Esophagus (tissue), 2 donors: ENCODE results near the gene CLC. TPM values are rescaled to one million over a fixed set of nuclear protein-coding genes. Genes with fewer than 3 reads are reported as not detected.

Source experiments
- H3K27ac ChIP-seq, 2 donors: one replicate each; pipeline ENCODE4 v1.5.1; 2013; ENCODE audit warnings: low read depth in 2 of 2, mild to moderate bottlenecking in 2 of 2, inconsistent platforms in 1 of 2, low read length in 1 of 2, moderate library complexity in 1 of 2
- H3K27me3 ChIP-seq, 2 donors: one replicate each; pipeline ENCODE4 v1.6.1; 2013; ENCODE audit warnings: low read length in 2 of 2, control low read depth in 1 of 2, mild to moderate bottlenecking in 1 of 2; ENCODE audit not compliant: insufficient read depth in 2 of 2, control insufficient read depth in 1 of 2
- H3K36me3 ChIP-seq, 2 donors: one replicate each; pipeline ENCODE4 v1.6.1; 2013; ENCODE audit warnings: low read length in 1 of 2; ENCODE audit not compliant: control insufficient read depth in 2 of 2, insufficient read depth in 2 of 2
- H3K4me1 ChIP-seq, 2 donors: one replicate each; pipeline ENCODE4 v1.6.1; 2013; ENCODE audit warnings: low read length in 1 of 2; ENCODE audit not compliant: control insufficient read depth in 2 of 2, insufficient read depth in 2 of 2
- H3K4me3 ChIP-seq, 2 donors: one replicate each; pipeline ENCODE4 v1.5.1; 2013; ENCODE audit warnings: low read length in 2 of 2, mild to moderate bottlenecking in 2 of 2, low read depth in 1 of 2, moderate library complexity in 1 of 2
- H3K9me3 ChIP-seq, 2 donors: one replicate each; pipeline ENCODE4 v1.6.1; 2013; ENCODE audit warnings: mild to moderate bottlenecking in 2 of 2, low read depth in 1 of 2, low read length in 1 of 2, moderate library complexity in 1 of 2; ENCODE audit not compliant: control insufficient read depth in 2 of 2, insufficient read depth in 1 of 2
- WGBS, 2 donors: extraction: QIAGEN DNeasy Blood & Tissue Kit; methylation state at CpG; one replicate each; pipeline ENCODE4 v1.1.7; 2013; 5-methylcytosine and 5-hydroxymethylcytosine counted together
- polyA plus RNA-seq, 2 donors: library from polyadenylated mRNA; stranded (reverse); fragments of 200-250 nt; gene quantifications; one replicate each; pipeline ENCODE4 v1.2.3, GENCODE V29; 2013
- donor health status: healthy with polysubstance abuse.
- donor health status: Bipolar disorder and iron deficiency.

The CLC gene
- polyA plus RNA-seq, 2 donors: not detected

DNA sequence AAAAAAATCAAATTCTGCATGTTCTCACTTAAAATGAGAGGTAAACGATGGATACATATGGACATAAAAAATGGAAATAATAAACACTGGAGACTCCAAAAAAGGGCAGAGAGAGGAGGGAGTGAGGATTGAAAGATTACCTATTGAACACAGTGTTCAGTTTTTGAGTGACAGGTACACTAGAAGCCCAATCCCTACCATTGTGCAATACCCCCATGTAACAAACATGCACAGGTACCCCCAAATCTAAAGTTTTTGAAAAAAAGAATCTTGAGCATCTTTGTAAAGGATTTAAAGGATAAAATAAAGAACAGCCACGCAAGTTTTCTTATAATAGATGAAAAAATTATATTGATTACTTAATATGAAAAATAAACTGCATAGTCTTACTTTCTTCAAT lies 16.7 kb upstream of the CLC start:
- Histone ChIP-seq H3K4me3 (no peak overlapping the region), H3K36me3 (no peaks in the 10 kb centered on the region), H3K9me3 (no peaks in the 10 kb centered on the region), H3K4me1 (no peaks in the 10 kb centered on the region), H3K27ac (no peak overlapping the region), H3K27me3 (no peaks in the 10 kb centered on the region)
- WGBS, 2 donors: 79 to 81% methylated on average over 2 of the region's 2 CpGs

DNA sequence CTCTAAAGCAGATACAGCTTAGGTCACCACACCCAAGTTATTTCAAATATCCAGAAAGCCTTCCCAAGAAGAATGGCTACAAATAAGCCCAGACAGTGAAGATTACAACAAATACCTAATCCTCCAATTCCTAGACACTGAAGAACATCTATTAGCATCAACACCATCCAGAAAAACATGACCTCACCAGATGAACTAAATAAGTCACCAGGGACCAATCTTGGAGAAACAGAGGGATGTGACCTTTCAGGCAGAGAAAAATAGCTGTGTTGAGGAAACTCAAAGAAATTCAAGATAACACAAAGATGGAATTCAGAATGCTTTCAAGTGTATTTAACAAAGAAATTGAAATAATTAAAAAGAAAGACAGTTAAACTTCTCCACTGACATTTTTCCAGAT lies 15.0 kb upstream of the CLC start:
- no peaks in the 10 kb centered on the region for H3K4me1 ChIP-seq
- H3K4me3 ChIP-seq: no peak overlapping the region
- H3K27ac ChIP-seq: no peak overlapping the region
- no peaks in the 10 kb centered on the region for H3K36me3 ChIP-seq
- no peaks in the 10 kb centered on the region for H3K27me3 ChIP-seq
- no peaks in the 10 kb centered on the region for H3K9me3 ChIP-seq

DNA sequence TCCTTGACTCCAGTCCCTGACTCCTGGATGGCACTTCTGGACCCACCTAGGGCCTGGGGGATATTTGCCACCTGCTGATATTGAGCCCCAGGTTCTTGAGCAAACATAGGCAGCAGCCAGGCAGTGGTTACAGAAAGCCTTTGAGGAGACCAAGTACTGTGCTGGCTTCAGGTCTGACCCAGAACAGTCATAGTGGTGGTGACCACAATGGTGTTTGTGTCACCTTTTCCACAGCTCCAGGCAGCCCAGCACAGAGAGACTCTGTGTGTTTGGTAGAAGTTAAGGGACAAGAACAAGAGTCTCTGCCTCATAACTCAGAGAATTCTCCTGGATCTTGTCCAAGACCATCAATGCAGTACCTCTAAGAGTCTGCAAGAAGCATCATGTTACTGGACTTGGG lies 14.6 kb upstream of the CLC start:
- Histone ChIP-seq H3K4me1 (no peaks in the 10 kb centered on the region), H3K36me3 (no peaks in the 10 kb centered on the region), H3K27me3 (no peaks in the 10 kb centered on the region), H3K27ac (no peak overlapping the region), H3K4me3 (no peak overlapping the region), H3K9me3 (no peaks in the 10 kb centered on the region)

DNA sequence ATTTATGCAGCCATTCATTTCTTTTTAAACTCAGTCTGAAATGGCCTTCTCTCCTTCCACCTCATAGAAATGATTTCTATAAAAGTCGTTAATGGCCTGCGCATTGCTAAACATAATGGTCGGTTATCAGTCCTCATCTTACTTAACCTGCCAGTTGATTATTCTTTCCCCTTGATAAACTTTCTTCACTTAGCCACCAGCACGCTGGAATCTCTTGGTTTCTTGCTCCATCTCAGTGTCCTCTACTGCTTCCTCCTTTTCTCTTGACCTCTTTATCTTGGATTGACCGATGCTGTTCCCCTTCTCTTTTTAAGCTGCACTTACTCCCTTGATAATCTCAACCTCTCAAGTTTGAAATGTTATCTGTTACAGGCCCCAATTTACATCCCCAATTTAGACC lies 12.2 kb upstream of the CLC start:
- no peaks in the 10 kb centered on the region for H3K27me3 ChIP-seq
- H3K36me3 ChIP-seq: no peaks in the 10 kb centered on the region
- no peak overlapping the region for H3K27ac ChIP-seq
- no peaks in the 10 kb centered on the region for H3K4me1 ChIP-seq
- no peaks in the 10 kb centered on the region for H3K9me3 ChIP-seq
- 81 to 82% methylated on average over 5 of the region's 5 CpGs for WGBS, 2 donors
- H3K4me3 ChIP-seq: no peak overlapping the region

DNA sequence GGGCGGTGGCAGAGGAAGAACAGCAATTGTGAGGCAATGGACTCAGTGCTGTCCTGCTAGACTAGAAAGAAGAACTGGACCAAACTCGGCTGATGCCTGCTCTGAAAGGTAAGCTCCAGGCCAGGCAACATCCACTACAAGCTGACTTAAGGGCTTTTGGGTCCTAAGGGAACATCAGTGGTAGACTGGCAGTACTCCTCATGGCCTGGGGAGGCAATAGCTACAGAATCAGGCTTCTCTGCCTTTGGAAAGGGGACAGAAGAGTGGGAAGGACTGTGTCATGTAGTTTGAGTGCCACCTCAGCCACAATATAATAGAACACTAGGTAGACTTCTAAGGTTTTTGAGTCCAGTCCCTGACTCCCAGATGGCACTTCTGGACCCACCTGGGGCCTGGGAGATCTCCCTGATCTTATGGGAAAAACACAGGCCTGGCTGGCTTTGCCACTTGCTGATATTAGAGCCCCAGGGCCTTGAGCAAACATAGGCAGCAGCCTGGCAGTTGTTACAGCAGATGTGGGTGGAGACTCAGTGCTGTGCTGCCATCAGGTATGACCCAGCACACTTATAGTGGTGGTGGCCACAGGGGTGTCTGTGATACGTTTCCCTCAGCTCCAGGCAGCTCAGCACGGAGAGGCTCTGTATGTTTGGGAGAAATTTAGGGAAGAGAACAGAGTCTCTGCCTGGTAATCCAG lies 9.2 kb upstream of the CLC start:
- H3K4me3 ChIP-seq: no peak overlapping the region
- 61 to 73% methylated on average over 4 of the region's 4 CpGs for WGBS, 2 donors

DNA sequence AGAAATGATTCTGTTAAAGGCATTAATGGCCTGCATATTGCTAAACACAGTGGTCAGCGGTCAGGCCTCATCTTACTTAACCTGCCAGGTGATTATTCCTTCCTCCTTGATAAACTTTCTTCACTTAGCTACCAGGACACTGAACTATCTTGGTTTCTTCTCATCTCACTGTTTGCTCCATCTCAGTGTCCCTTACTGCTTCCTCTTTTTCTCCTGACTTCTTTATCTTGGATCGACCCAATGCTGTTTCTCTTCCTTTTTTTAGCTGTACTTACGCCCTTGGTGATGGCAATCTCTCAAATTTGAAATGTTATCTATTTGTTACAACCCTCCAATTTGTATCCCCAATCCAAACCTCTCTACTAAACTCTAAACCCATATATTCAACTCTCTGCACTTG lies 7.8 kb upstream of the CLC start:
- 50 to 58% methylated on average over 3 of the region's 3 CpGs for WGBS, 2 donors
- no peaks in the 10 kb centered on the region for H3K27me3 ChIP-seq
- no peaks in the 10 kb centered on the region for H3K9me3 ChIP-seq
- no peaks in the 10 kb centered on the region for H3K4me1 ChIP-seq
- H3K27ac ChIP-seq: no peak overlapping the region
- H3K36me3 ChIP-seq: no peaks in the 10 kb centered on the region
- no peak overlapping the region for H3K4me3 ChIP-seq

More for the DNA sequence above, 9.2 kb upstream of the CLC start:
- Histone ChIP-seq H3K27me3 (no peaks in the 10 kb centered on the region), H3K27ac (no peak overlapping the region), H3K9me3 (no peaks in the 10 kb centered on the region), H3K4me1 (no peaks in the 10 kb centered on the region), H3K36me3 (no peaks in the 10 kb centered on the region)

DNA sequence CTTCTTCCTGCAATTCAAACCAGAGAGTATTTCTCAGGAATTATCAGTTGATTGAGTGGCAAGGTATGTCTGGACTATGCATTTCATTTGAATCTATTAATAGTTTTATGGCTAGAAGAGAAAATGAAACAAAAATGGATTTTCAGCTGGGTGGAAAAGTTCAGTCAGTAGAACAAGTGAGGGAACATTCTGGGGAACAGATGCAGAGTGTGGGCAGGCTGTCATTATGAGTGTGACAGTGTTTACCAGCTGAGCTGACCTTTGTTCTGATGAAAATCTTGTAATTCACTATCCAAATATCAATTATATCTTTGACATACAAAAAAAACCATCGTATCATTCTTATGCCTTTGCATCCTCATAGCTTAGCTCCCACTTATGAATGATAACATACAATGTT lies 2.6 kb upstream of the CLC start:
- Histone ChIP-seq H3K9me3 (no peaks in the 10 kb centered on the region), H3K27ac (no peak overlapping the region), H3K36me3 (no peaks in the 10 kb centered on the region), H3K4me1 (no peaks in the 10 kb centered on the region), H3K4me3 (no peak overlapping the region), H3K27me3 (no peaks in the 10 kb centered on the region)
- WGBS, 2 donors: 75 to 89% methylated on average over 1 of the region's 1 CpG

DNA sequence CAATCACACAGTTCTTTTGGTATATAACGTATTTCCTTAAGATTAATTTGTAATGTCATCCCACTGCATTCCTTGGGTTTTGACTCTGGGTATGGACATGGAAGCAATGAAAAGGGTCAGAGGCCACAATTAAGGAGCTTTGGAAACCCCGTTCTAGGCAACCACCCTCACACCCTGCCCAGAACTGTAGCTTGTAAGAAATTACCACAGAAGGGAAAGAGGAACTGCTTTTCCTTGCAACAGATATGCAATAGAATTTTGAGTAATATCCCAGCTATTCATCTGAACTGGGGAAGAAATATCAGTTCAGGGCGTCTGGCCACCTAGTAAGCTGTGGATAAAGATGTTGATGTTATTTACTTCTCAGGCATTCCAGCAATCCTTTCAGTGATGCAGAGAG lies 985 bp upstream of the CLC start:
- Histone ChIP-seq H3K4me1 (no peaks in the 10 kb centered on the region), H3K36me3 (no peaks in the 10 kb centered on the region), H3K9me3 (no peaks in the 10 kb centered on the region), H3K27me3 (no peaks in the 10 kb centered on the region), H3K4me3 (no peak overlapping the region), H3K27ac (no peak overlapping the region)
- 38 to 51% methylated on average over 3 of the region's 3 CpGs for WGBS, 2 donors

DNA sequence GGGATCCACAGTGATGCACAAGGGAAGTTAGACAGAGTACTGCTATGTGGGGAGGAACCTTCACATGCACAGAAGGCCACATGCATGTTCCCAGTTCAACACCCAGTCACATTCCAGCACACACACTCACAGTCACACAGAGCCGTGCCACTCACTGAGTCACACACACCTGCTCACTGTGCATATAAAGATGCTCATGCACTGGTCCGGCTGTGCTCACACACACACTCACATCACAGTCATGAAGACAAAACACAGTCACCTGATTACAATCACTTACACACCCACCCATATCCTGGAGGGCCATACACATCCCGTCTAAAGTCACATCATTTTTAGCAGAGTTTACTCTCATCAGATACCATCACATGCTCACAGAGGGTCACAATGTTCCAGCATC lies 478 bp downstream of the CLC start:
- H3K27ac ChIP-seq: no peak overlapping the region
- no peaks in the 10 kb centered on the region for H3K4me1 ChIP-seq
- no peaks in the 10 kb centered on the region for H3K27me3 ChIP-seq
- H3K9me3 ChIP-seq: no peaks in the 10 kb centered on the region
- no peak overlapping the region for H3K4me3 ChIP-seq
- no peaks in the 10 kb centered on the region for H3K36me3 ChIP-seq
- WGBS, 2 donors: 71 to 76% methylated on average over 3 of the region's 3 CpGs

DNA sequence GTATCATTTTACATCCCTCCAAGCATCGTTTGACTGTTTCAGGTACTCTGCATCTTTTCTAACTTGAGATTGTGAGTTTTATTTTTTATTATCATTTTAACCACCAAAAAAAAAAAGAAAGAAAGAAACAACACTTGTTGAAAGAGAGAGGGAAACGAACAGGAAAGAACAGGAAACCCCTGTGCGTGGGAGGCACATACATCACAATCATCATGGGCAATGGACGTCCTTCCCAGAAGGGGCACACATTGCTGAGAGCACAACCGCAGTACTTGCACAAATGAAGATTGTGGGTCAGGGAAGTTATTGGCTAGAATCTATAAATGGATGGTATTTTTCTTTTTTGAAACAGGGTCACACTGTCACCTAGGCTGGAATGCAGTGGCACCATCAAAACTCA lies 1.7 kb downstream of the CLC start:
- H3K4me1 ChIP-seq: no peaks in the 10 kb centered on the region
- no peaks in the 10 kb centered on the region for H3K9me3 ChIP-seq
- H3K27ac ChIP-seq: no peak overlapping the region
- H3K36me3 ChIP-seq: no peaks in the 10 kb centered on the region
- H3K4me3 ChIP-seq: no peak overlapping the region
- no peaks in the 10 kb centered on the region for H3K27me3 ChIP-seq
- 56 to 69% methylated on average over 5 of the region's 5 CpGs for WGBS, 2 donors
